22Rv1 (cell line): ENCODE data around the gene RAB41.
A peak's percentile ranks its signal among the peaks of the same experiment; 100 is the strongest.

Experiments
- H3K27ac ChIP-seq: fragments of 450-650 bp; 2 replicates; pipeline ENCODE4 v1.5.1; 2017
- CTCF ChIP-seq: fragments of 450-650 bp; IDR thresholded peaks from 2 replicates; pipeline ENCODE4 v1.5.1; 2017; ENCODE audit warnings: mild to moderate bottlenecking
- ZFX ChIP-seq: fragments of 450-650 bp; IDR thresholded peaks from 2 replicates; pipeline ENCODE4 v1.6.1; 2017; ENCODE audit warnings: antibody characterized with exemption, borderline replicate concordance

RAB41 gene

DNA sequence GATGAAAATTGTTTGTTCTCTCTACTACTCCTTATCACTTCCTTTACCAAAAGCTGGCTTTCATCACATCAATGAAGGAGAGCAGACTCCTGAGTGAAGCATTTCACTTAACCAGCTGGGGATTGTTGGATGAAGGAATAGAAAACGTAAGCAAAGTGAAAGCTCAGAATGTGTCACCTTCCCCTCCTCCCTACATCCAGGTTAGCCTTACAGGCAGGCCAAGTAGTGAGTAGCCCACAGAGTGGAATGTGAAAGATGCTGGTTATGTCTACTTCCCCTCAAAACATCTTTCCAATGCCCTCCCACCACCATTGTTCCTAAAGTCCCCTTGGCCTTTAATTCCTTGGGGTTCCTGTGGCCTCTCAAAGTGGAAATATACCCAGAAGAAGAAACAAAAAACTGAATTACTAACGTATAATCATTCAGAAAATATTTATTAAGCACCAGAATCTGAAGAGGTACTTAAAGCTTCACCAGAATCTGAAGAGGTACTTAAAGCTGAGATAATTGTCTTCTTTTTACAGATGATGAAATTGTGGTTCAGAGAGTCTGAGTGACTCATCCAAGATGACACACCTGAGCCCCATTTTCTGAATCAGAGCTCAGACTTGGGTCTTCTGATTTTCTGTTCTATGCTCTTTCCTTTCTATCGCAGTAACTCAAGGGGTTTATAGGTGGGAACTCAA, 28.5 kb upstream of the RAB41 start:
- TF ChIP-seq CTCF (no peak), ZFX (no peak)
- H3K27ac ChIP-seq: no peak overlapping the region

DNA sequence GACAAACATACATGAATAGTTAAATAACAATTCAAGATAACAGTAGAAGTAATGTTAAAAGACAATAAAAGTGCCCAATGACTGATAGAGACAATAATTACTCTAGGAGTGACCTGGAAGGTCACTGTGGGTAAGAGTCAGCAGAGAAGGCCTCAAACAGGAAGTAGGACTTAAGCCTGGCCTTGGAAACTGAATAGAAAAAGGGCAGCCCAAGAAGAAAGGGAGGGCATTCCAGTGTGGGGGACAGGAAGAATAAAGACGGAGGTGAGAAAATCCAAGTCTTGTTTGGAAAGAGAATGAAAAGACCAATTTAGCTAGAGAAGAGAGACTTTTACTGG, 27.9 kb upstream of the RAB41 start:
- H3K27ac ChIP-seq: no peak overlapping the region
- TF ChIP-seq ZFX (no peak), CTCF (no peak)

DNA sequence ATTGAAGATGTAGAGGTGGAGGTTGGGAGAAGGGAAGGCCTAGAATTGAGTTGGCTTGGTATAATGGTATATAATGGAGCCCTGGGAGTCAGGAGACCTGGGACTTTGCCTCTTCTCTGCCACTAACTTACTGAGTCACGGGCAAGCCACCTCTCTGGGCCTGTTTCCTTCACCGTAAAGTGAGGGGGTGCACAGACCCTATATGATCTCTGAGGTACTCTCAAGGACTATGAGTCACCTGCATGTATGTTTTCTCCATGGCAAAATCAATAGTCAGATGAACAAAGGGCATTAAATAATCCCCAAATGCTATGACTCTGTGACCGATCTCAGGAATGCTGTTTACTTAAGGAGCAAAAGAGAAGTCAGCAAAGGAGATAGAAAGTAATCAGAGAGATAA, 27.1 kb upstream of the RAB41 start:
- no peak overlapping the region for H3K27ac ChIP-seq
- TF ChIP-seq CTCF (no peak), ZFX (no peak)

DNA sequence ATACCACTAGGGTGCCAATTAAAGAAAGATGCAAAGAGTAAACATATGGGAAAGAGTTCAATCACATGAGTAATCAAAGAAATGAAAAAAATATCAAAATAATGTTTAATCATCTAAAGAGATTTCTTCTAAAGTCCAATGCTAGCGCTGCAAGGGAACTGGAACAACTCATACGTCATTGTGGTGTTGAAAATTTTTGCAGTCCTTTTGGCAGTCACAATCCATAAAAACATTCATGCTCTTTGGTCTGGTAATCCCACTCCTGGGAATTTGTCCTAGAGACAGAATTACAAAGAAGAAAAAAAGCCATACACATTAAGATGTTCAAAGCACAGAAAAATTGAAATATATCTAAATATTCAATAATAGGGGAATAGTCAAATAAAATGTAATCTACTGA, 26.5 kb upstream of the RAB41 start:
- H3K27ac ChIP-seq: no peak overlapping the region

GRCh38 chrX:70257423-70258288, 24.3 kb upstream of the RAB41 start:
- no peak overlapping the region for H3K27ac ChIP-seq
- TF ChIP-seq ZFX: no peak
- no peak for TF ChIP-seq CTCF

More for the DNA sequence above, 26.5 kb upstream of the RAB41 start:
- TF ChIP-seq ZFX (no peak), CTCF (no peak)

GRCh38 chrX:70260104-70260503, 21.9 kb upstream of the RAB41 start, which contains the start of gene P2RY4:
Gene P2RY4 (minus strand): TSS chrX:70260204. CDS start chrX:70259624, 580 bp downstream.
- no peak within 1 kb of the TSS for H3K27ac ChIP-seq
- no peak for TF ChIP-seq ZFX
- no peak for TF ChIP-seq CTCF

- H3K27ac ChIP-seq: no peak overlapping the region
- TF ChIP-seq ZFX (no peak), CTCF (peak; percentile 79)
Measured at GRCh38 chrX:70262952-70263567, 18.9 kb upstream of the RAB41 start.
